Effector memory CD4-positive, alpha-beta T cell (primary cell): ENCODE measurements around the gene FGF1.

Source experiments
- DNase-seq, 3 donors: peaks; one replicate each; pipeline ENCODE4 v3.0.0-alpha.2; 2020
- H3K27ac ChIP-seq: 2 replicates; pipeline ENCODE4 v1.7.0; 2013; ENCODE audit warnings: mild to moderate bottlenecking, low read length, moderate library complexity; ENCODE audit not compliant: insufficient read depth, poor library complexity, severe bottlenecking
- H3K27me3 ChIP-seq: replicated peaks from 2 replicates; pipeline ENCODE4 v1.7.0; 2013; ENCODE audit warnings: mild to moderate bottlenecking, low read length; ENCODE audit not compliant: insufficient read depth, control insufficient read depth, poor library complexity, severe bottlenecking
- H3K36me3 ChIP-seq: 2 replicates; pipeline ENCODE4 v1.7.0; 2013; ENCODE audit warnings: mild to moderate bottlenecking, low read length, moderate library complexity; ENCODE audit not compliant: control insufficient read depth, insufficient read depth
- H3K4me1 ChIP-seq: 2 replicates; pipeline ENCODE4 v1.7.0; 2013; ENCODE audit warnings: low read length, mild to moderate bottlenecking; ENCODE audit not compliant: control insufficient read depth, insufficient read depth, poor library complexity, severe bottlenecking
- H3K4me3 ChIP-seq: 2 replicates; pipeline ENCODE4 v1.7.0; 2013; ENCODE audit warnings: low read length, low read depth, mild to moderate bottlenecking; ENCODE audit not compliant: insufficient read depth, poor library complexity, severe bottlenecking
- H3K9me3 ChIP-seq: 2 replicates; pipeline ENCODE4 v1.7.0; 2013; ENCODE audit warnings: mild to moderate bottlenecking, low read length, moderate library complexity; ENCODE audit not compliant: control insufficient read depth

Gene FGF1

DNA sequence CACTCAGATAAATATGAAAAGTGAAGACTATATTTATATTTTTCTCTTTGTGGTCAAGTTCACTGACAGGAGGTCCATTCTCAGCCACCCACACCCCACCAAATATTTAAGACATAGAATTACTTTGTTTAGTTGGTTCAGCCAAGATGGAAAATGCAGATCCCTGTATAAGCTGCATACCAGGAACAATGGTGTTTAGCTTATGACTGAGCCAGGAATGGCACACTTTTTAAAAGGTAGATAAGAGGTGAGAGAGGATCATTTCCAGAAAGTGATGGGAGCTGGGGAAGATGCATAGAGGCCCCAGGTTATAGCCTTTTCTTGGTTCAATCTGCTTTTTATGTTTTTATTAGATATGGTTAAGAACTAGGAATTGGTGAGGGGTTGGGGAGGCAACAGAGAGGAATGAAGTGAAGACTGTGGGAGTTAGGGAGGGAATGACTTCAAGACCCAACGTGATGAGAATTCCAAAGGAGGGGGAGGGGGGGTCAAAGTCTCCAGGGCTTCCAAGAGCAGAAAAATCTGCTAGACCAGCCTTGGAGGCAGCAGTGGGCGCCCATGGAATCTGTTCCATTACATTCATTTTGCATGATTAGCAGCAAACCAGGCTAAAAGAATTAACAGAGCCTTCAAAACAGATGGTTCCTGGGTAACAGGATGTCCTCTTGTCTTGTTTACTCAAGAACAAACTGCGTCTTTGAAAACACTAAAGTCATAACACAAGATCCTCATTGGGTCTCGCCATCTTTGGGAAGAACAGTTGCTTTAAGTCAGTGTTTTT lies 95.2 kb downstream of the FGF1 start:
- H3K27ac ChIP-seq = no peak overlapping the region
- peaks cover 2% of the 10 kb centered on the region for H3K27me3 ChIP-seq
- no peaks in the 10 kb centered on the region for H3K9me3 ChIP-seq
- no peak overlapping the region for H3K4me3 ChIP-seq
- H3K36me3 ChIP-seq = no peaks in the 10 kb centered on the region
- no peak for DNase-seq
- H3K4me1 ChIP-seq = no peaks in the 10 kb centered on the region

- H3K4me1 ChIP-seq = no peaks in the 10 kb centered on the region
- no peak for DNase-seq
- no peaks in the 10 kb centered on the region for H3K36me3 ChIP-seq
- no peak overlapping the region for H3K27ac ChIP-seq
- no peaks in the 10 kb centered on the region for H3K9me3 ChIP-seq
- peaks cover 2% of the 10 kb centered on the region for H3K27me3 ChIP-seq
- no peak overlapping the region for H3K4me3 ChIP-seq
Observed at GRCh38 chr5:142589720-142590119, 96.2 kb downstream of the FGF1 start.

- Histone ChIP-seq H3K27ac (no peak overlapping the region), H3K27me3 (peaks cover 2% of the 10 kb centered on the region), H3K36me3 (no peaks in the 10 kb centered on the region), H3K4me3 (no peak overlapping the region), H3K4me1 (no peaks in the 10 kb centered on the region), H3K9me3 (no peaks in the 10 kb centered on the region)
- DNase-seq = no peak
Observed at GRCh38 chr5:142587354-142587965, 98.4 kb downstream of the FGF1 start.

DNA sequence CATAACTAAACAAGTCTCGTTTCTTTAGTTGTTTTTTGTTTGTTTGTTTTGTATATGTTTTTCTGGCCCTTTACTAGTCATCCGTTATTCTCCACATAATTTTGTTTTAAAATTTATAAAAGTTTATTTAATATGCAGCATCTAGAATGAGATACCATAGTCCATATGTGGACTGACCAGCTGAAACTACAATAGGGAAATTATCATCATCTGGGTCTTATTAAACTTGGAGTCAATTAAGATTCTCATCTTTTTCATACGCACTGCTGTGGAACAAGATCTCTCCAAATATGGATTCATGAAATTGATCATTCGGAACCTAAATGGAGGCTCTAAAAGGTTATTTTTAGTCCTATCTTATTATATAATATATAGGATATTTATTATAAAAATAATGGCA lies 99.3 kb downstream of the FGF1 start:
- H3K36me3 ChIP-seq = no peaks in the 10 kb centered on the region
- no peaks in the 10 kb centered on the region for H3K9me3 ChIP-seq
- H3K27ac ChIP-seq = no peak overlapping the region
- DNase-seq = no peak
- H3K27me3 ChIP-seq = peaks cover 2% of the 10 kb centered on the region
- no peak overlapping the region for H3K4me3 ChIP-seq
- peaks cover 3% of the 10 kb centered on the region for H3K4me1 ChIP-seq

DNA sequence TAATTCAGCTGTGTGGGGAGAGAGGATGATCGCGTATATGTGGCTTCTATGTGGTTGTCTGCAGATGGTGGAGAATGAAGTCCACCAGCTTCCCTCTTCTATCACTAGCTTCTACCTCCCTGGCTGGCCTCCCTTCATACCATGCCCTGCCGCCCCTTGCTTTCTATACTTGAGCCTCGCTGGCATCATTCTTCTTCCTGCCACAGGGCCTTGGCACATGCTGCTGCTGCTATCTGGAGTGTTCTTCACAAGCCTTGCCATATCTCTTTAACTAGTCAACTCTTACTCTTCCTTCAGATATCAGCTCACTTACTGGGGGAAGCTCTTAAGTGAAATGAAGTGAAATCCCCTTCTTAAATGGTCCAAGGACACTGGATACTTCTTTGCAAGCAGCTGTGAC lies 100.4 kb downstream of the FGF1 start:
- H3K4me1 ChIP-seq = peaks cover 14% of the 10 kb centered on the region
- H3K27me3 ChIP-seq = peaks cover 2% of the 10 kb centered on the region
- H3K9me3 ChIP-seq = no peaks in the 10 kb centered on the region
- no peak overlapping the region for H3K4me3 ChIP-seq
- no peaks in the 10 kb centered on the region for H3K36me3 ChIP-seq
- H3K27ac ChIP-seq = no peak overlapping the region
- DNase-seq = no peak

DNA sequence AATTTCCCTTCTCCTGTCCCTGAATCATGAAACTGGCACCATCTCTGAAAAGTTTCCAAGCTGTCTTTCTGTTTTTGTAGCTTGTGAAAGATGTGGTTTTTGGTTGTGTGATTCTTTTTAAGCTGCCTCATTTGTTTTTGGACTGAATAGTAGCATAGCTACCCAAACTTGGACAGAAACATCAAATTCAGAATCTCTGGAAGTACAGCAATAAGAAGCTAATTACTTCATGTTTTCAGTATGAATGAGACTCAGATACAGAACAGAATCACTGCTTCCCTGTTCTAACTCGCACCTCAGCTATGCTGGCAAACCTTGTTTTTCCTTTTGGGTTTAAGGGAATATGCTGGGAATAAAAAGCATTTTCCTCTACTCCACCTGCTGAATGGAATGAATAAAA lies 101.0 kb downstream of the FGF1 start:
- H3K4me1 ChIP-seq = peaks cover 16% of the 10 kb centered on the region
- no peak overlapping the region for H3K4me3 ChIP-seq
- DNase-seq = no peak
- peaks cover 2% of the 10 kb centered on the region for H3K27me3 ChIP-seq
- no peaks in the 10 kb centered on the region for H3K9me3 ChIP-seq
- H3K27ac ChIP-seq = no peak overlapping the region
- no peaks in the 10 kb centered on the region for H3K36me3 ChIP-seq

DNA sequence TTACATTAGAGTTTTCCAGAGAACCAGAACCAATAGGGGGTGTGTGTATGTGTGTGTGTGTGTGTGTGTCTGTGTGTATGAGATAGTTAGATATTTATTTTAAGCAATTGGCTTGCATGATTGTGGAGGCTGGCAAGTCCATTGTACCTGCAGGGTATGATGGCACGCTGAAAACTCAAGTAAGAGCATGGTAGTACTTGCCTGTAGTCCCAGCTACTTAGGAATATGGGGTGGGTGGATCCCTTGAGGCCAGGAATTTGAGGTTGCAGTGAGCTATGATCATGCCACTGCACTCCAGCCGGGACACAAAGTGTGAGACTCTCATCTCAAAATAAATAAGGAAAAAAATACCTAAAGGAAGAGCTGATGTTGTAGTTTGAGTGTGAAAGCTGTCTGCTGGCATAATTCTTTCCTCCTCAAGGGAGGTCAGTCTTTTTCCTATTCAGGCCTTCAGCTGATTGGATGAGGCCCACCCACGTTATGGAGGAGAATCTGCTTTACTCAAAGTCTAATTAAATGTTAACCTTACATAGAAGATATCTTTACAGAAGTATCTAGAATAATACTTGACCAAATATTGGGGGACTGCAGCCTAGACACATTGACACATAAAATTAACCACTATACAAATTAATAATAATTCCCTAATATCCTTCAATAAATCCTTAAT lies 107.6 kb downstream of the FGF1 start:
- Histone ChIP-seq H3K9me3 (no peaks in the 10 kb centered on the region), H3K27ac (no peak overlapping the region), H3K36me3 (no peaks in the 10 kb centered on the region), H3K4me3 (no peak overlapping the region), H3K4me1 (peaks cover 19% of the 10 kb centered on the region), H3K27me3 (no peaks in the 10 kb centered on the region)
- DNase-seq = no peak

DNA sequence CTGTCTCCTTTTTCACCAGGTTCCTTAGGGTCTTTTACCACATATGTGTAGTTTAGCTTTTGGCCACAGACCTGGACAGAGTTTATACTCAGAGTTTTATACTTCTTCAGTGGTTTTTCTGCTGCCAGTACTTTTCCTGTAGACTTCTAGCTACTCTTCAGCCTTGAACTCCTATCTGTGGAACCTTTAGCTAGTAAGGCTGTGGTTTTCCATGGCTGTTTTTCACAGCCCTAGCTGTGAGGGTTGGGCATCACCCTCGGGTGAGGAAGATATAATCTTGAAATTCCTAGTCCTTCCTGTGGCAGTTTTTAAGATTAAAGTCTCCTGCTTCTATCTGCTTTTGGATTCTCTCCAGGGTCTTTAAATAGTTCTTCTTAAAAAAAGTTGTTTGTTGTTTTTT lies 109.1 kb downstream of the FGF1 start:
- no peak for DNase-seq
- Histone ChIP-seq H3K4me3 (no peak overlapping the region), H3K27me3 (no peaks in the 10 kb centered on the region), H3K9me3 (no peaks in the 10 kb centered on the region), H3K27ac (no peak overlapping the region), H3K36me3 (no peaks in the 10 kb centered on the region), H3K4me1 (peaks cover 18% of the 10 kb centered on the region)

DNA sequence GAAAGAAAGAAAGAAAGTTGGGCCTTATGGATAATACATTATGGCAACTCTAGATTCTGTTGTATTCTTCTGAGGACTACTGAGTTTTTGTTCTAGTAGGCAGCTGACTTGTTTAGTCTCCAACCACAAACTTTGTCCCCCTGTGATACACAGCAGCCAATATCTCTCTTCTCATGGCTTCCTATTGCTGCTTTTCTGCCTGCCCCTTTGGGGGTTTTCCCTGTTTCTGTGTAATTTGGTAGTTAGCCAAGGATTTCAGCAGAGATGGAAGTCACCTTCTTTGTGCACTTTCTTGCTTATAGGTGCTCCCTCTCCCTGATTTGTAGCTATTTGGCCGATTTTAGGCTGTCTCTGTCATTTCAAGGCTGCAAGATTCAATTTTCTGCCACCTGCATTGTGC lies 109.6 kb downstream of the FGF1 start:
- no peak for DNase-seq
- H3K4me1 ChIP-seq = peaks cover 13% of the 10 kb centered on the region
- no peak overlapping the region for H3K27ac ChIP-seq
- H3K27me3 ChIP-seq = no peaks in the 10 kb centered on the region
- H3K9me3 ChIP-seq = no peaks in the 10 kb centered on the region
- H3K4me3 ChIP-seq = no peak overlapping the region
- no peaks in the 10 kb centered on the region for H3K36me3 ChIP-seq

DNA sequence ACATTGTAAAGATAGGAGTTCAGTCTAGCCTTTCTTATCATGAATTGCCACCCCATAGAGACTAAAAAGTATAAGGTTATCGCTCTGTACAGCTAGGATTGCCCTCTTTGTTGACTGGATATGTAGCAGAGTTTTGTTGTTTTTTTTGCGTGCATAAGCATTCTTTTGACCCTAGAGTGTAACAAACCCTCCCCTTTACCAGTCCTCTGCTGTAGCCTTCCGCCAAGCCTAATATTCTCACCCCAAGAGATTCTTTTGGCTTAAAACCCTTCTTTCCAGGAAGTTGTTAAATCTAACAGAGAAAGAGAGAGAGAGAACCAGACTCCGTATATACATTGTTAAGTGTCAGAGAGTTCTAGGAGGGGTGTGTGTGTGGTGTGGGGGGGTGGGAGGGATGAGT lies 113.9 kb downstream of the FGF1 start:
- Histone ChIP-seq H3K4me3 (no peak overlapping the region), H3K9me3 (no peaks in the 10 kb centered on the region), H3K36me3 (no peaks in the 10 kb centered on the region), H3K27ac (no peak overlapping the region), H3K27me3 (no peaks in the 10 kb centered on the region), H3K4me1 (no peaks in the 10 kb centered on the region)
- no peak for DNase-seq
